NCI-H526 (cell line): ENCODE data around the gene STUB1.
A peak's percentile ranks its signal among the peaks of the same experiment; 100 is the strongest.

ENCODE experiments used
- DNase-seq, 2 experiments: peaks; one replicate each; lab custom pipeline; 2025; lab: John Stamatoyannopoulos, UW

STUB1 gene

DNA sequence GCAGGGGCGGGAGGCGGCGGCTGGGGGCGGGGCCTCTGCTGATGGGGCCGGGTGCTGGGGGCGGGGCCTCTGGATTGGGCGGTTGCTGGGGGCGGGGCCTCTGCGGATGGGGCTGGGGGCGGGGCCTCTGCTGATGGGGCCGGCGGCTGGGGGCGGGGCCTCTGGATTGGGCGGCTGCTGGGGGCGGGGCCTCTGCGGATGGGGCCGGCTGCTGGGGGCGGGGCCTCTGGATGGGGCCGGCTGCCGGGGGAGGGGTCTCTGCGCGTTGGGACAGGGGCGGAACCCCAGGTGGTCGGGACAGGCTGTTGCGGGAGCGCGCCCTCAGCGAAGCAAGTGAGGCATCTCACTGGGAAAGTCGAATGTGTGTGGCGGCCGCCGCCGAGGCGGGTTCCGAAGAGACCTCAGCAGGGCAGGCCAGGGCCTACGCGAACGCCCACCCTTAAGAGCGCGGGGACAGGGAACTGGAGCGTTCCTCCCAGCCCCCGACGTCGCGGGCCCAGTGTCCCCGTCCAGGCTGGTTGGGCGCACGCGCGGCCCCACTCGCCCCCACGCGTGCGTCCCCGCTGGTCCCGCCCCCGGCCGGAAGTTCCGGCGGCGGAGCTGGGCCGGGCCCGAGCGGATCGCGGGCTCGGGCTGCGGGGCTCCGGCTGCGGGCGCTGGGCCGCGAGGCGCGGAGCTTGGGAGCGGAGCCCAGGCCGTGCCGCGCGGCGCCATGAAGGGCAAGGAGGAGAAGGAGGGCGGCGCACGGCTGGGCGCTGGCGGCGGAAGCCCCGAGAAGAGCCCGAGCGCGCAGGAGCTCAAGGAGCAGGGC, at the start of gene STUB1:
Gene STUB1 (plus strand): TSS at position 597 of the 811 bp plus-strand sequence. CDS start 116 bp downstream, at position 713.
- DNase-seq = peak in 1 of 2 experiments; percentile 89

GRCh38 chr16:630815-631405, 49.3 kb upstream of the STUB1 start, which contains the start of gene WFIKKN1:
Gene WFIKKN1 (plus strand): TSS chr16:630985. CDS start chr16:631254, 269 bp downstream.
- peak in 1 of 2 experiments; percentile 22 for DNase-seq

GRCh38 chr16:631808-632358, 48.3 kb upstream of the STUB1 start:
- DNase-seq = no peak

- no peak for DNase-seq
Observed at GRCh38 chr16:632486-633335, 47.5 kb upstream of the STUB1 start.

- DNase-seq = no peak
Observed at GRCh38 chr16:633336-634050, 46.7 kb upstream of the STUB1 start.

GRCh38 chr16:634051-634670, 46.0 kb upstream of the STUB1 start:
- DNase-seq = no peak

DNA sequence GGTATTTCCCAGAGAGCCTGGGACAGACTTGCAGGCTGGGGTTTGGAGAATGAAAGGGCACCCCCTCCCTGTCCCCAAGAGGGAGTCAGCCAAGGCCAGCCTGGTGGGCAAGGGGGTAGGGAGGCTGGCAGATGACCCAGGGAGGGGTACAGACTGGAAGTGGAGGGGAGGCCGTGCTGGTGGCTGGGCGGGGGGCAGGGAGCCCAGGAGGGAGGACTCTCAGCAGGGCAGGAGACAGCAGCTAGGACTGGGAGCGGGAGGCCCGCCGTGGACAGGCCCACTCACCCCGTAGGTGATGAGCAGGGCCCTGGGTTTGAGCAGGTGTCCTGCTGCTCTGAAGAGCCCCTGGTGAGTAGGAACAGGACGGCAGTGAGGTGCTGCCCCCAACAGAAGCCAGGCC, 45.2 kb upstream of the STUB1 start:
- no peak for DNase-seq

- no peak for DNase-seq
Observed at GRCh38 chr16:635573-636205, 44.5 kb upstream of the STUB1 start.

- peak; percentile 82 to 94 for DNase-seq
Observed at GRCh38 chr16:636206-637080, 43.8 kb upstream of the STUB1 start, which contains the start of gene METTL26. Gene METTL26 (minus strand): TSS chr16:636305. CDS start chr16:636290, 15 bp downstream.

- DNase-seq = peak in 1 of 2 experiments; percentile 59
Observed at GRCh38 chr16:637081-638018, 42.9 kb upstream of the STUB1 start.

DNA sequence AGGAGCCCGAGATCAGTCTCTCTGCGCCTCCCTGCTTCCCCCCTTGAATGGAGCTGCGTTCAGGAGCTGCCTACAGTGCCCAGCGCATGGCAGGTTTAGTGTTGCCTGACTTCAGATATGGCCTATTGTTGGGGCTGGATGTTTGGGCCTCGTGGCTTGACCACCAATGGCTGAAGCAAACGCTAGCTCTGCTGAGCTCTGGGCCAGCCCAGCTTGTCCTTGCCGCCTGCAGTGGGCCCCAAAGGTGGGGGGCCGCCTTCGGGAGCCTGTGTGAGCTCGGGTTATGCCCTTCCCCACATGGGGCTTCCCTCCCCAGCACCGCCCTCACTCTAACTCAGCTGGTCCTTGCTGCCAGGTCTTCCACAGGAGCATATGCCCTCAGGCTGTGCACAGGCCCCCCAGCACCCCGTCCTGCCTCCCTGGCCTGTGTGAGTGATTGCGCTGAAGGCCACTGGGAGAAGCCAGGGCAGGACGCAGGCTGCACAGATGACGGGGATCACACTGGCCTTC, 42.1 kb upstream of the STUB1 start:
- no peak for DNase-seq

DNA sequence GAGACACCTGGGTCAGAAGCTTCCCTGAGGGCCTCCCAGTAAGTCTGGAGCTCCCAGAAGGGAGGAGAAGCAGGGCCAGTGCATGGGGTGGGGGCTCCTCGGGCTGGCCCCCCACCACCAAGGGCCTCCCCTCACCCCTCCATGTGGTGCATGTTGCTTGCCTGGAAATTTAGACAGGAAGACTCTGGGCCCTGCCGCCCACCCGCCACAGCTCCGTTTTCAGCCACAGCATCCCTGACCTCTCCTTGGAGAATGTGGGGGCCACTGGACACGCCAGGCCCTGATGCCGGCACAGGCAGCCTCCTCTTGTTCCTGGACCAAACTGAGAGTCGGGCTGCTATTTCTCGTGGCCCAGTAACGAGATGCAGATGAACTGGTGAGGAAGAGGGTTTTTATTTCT, 41.4 kb upstream of the STUB1 start:
- no peak for DNase-seq

- no peak for DNase-seq
Observed at GRCh38 chr16:640614-641013, 39.6 kb upstream of the STUB1 start.

GRCh38 chr16:641326-642188, 38.7 kb upstream of the STUB1 start, which contains the start of gene MCRIP2:
Gene MCRIP2 (plus strand): TSS chr16:641828. CDS start chr16:641992, 164 bp downstream.
- peak in 1 of 2 experiments; percentile 83 for DNase-seq

DNA sequence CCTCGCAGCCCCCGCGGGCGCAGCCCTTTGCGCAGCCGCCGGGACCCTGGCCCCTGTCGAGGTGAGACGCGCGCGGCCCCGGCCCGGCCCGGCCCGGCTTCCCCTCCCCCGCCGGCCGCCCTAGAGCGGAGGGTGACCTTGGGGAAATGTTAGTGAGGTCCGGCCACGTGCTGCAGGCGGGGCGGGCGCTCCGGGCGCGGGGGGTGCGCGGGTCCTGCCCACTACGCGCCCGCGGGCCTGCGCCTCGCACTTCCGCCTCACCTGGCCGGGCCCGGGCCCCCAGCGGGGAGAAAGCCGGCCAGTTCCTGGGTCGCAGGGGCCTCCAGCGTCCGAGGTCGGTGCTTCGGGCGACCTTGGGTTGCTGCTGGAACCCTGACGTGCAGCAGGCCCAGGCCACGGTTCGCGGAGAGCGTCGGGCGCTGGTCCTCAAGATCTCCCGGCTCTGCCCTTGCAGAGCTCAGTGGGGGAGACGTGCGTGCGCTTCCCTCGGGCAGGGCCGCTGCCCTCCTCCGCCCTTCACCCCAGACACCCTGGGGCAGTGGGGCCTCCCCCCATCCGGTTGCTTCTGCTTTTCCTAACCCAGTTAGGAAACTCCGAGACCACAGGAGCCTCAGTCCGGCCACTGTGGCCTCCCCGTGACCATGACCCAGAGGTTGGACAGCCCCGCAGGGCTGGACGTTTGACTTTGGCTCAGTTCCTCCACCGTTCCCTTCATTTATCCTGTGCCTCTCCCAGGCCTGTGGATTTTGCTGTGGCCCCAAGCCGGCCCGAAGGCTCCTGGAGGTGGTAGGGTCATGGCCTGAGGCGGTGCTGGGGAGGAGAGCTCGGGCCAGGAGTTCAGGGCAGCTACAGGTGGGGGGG, 37.8 kb upstream of the STUB1 start:
- DNase-seq = peak in 1 of 2 experiments; percentile 61

- no peak for DNase-seq
Observed at GRCh38 chr16:643050-643368, 37.2 kb upstream of the STUB1 start.
